ENCODE results near the gene ADCY2.

Gene ADCY2

GRCh38 chr5:7606840-7607465 is 211.0 kb downstream of the ADCY2 start:
- no peak for DNase-seq

- no peak for DNase-seq
Observed at GRCh38 chr5:7608772-7609171, 212.8 kb downstream of the ADCY2 start.

- no peak for DNase-seq
Observed at GRCh38 chr5:7609726-7610125, 213.8 kb downstream of the ADCY2 start.

GRCh38 chr5:7610531-7611177 is 214.7 kb downstream of the ADCY2 start:
- DNase-seq = no peak

- DNase-seq = no peak
Observed at GRCh38 chr5:7611518-7611917, 215.6 kb downstream of the ADCY2 start.

GRCh38 chr5:7615566-7616061 is 219.7 kb downstream of the ADCY2 start:
- DNase-seq = no peak

- no peak for DNase-seq
Observed at GRCh38 chr5:7616897-7617296, 221.0 kb downstream of the ADCY2 start.

- DNase-seq = no peak
Observed at GRCh38 chr5:7622498-7622897, 226.6 kb downstream of the ADCY2 start.

GRCh38 chr5:7625740-7626139 is 229.8 kb downstream of the ADCY2 start:
- no peak for DNase-seq

GRCh38 chr5:7628248-7628647 is 232.3 kb downstream of the ADCY2 start:
- DNase-seq = no peak

GRCh38 chr5:7628820-7629219 is 232.9 kb downstream of the ADCY2 start:
- no peak for DNase-seq

- peak; percentile 48 for DNase-seq
Observed at GRCh38 chr5:7629561-7629960, 233.6 kb downstream of the ADCY2 start.

- DNase-seq = no peak
Observed at GRCh38 chr5:7634837-7635236, 238.9 kb downstream of the ADCY2 start.

GRCh38 chr5:7638456-7638855 is 242.5 kb downstream of the ADCY2 start:
- no peak for DNase-seq

GRCh38 chr5:7642029-7642428 is 246.1 kb downstream of the ADCY2 start:
- no peak for DNase-seq

GRCh38 chr5:7644723-7645122 is 248.8 kb downstream of the ADCY2 start:
- DNase-seq = no peak

- no peak for DNase-seq
Observed at GRCh38 chr5:7650755-7651154, 254.8 kb downstream of the ADCY2 start.

- no peak for DNase-seq
Observed at GRCh38 chr5:7653046-7653445, 257.1 kb downstream of the ADCY2 start.

- no peak for DNase-seq
Observed at GRCh38 chr5:7657153-7657552, 261.2 kb downstream of the ADCY2 start.

GRCh38 chr5:7659420-7659819 is 263.5 kb downstream of the ADCY2 start:
- DNase-seq = no peak

- DNase-seq = no peak
Observed at GRCh38 chr5:7662289-7662688, 266.4 kb downstream of the ADCY2 start.

- no peak for DNase-seq
Observed at GRCh38 chr5:7663808-7664207, 267.9 kb downstream of the ADCY2 start.

GRCh38 chr5:7664208-7664607 is 268.3 kb downstream of the ADCY2 start:
- DNase-seq = no peak

GRCh38 chr5:7667216-7667767 is 271.4 kb downstream of the ADCY2 start:
- DNase-seq = no peak

- no peak for DNase-seq
Observed at GRCh38 chr5:7668161-7668560, 272.2 kb downstream of the ADCY2 start.
